HEK293 (cell line): ENCODE results near the gene FSHR.

ENCODE experiments used
- CTCF ChIP-seq: fragments of 450-650 bp; formaldehyde crosslinking; IDR thresholded peaks from 2 replicates; pipeline ENCODE4 v1.5.1; 2016; ENCODE audit warnings: missing biosample characterization, missing genetic modification characterization
- TSHZ1 ChIP-seq: fragments of 450-650 bp; formaldehyde crosslinking; IDR thresholded peaks from 2 replicates; pipeline ENCODE4 v1.5.1; 2016; ENCODE audit warnings: missing biosample characterization, missing genetic modification characterization, borderline replicate concordance
- YY1 ChIP-seq: fragments of 450-650 bp; formaldehyde crosslinking; IDR thresholded peaks from 2 replicates; pipeline ENCODE4 v1.5.1; 2018; ENCODE audit warnings: missing biosample characterization, missing genetic modification characterization
- ZBTB1 ChIP-seq: fragments of 450-650 bp; formaldehyde crosslinking; IDR thresholded peaks from 2 replicates; pipeline ENCODE4 v1.5.1; 2016; ENCODE audit warnings: missing biosample characterization, missing genetic modification characterization
- ZNF138 ChIP-seq: fragments of 450-650 bp; formaldehyde crosslinking; IDR thresholded peaks from 2 replicates; pipeline ENCODE4 v1.5.1; 2016; ENCODE audit warnings: missing biosample characterization, missing genetic modification characterization, borderline replicate concordance
- ZNF140 ChIP-seq: fragments of 450-650 bp; formaldehyde crosslinking; IDR thresholded peaks from 2 replicates; pipeline ENCODE4 v1.5.1; 2016; ENCODE audit warnings: missing biosample characterization, missing genetic modification characterization
- ZNF146 ChIP-seq: fragments of 450-650 bp; formaldehyde crosslinking; IDR thresholded peaks from 2 replicates; pipeline ENCODE4 v1.5.1; 2016; ENCODE audit warnings: missing biosample characterization, missing genetic modification characterization
- ZNF174 ChIP-seq: fragments of 450-650 bp; formaldehyde crosslinking; IDR thresholded peaks from 2 replicates; pipeline ENCODE4 v1.5.0; 2017; ENCODE audit warnings: missing biosample characterization, mild to moderate bottlenecking, missing genetic modification characterization
- TF ChIP-seq, protein P1 (sequence below): fragments of 450-650 bp; formaldehyde crosslinking; IDR thresholded peaks from 2 replicates; pipeline ENCODE4 v1.5.1; 2016; ENCODE audit warnings: missing biosample characterization, missing genetic modification characterization, low read depth

- TF ChIP-seq ZNF174 (tag by site-specific recombination), result no peak
- no peak for TF ChIP-seq CTCF (tag by site-specific recombination)
- TF ChIP-seq, protein P1, sequence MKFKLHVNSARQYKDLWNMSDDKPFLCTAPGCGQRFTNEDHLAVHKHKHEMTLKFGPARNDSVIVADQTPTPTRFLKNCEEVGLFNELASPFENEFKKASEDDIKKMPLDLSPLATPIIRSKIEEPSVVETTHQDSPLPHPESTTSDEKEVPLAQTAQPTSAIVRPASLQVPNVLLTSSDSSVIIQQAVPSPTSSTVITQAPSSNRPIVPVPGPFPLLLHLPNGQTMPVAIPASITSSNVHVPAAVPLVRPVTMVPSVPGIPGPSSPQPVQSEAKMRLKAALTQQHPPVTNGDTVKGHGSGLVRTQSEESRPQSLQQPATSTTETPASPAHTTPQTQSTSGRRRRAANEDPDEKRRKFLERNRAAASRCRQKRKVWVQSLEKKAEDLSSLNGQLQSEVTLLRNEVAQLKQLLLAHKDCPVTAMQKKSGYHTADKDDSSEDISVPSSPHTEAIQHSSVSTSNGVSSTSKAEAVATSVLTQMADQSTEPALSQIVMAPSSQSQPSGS (tag by site-specific recombination), result no peak
- TF ChIP-seq ZBTB1 (tag by site-specific recombination), result no peak
- TF ChIP-seq ZNF146 (tag by site-specific recombination), result no peak
- TF ChIP-seq ZNF138 (tag by site-specific recombination), result no peak
- TF ChIP-seq YY1 (tag by site-specific recombination), result no peak
- no peak for TF ChIP-seq TSHZ1 (tag by site-specific recombination)
- TF ChIP-seq ZNF140 (tag by site-specific recombination), result no peak
Observed at GRCh38 chr2:48993576-48993975, 160.7 kb downstream of the FSHR start.
